ENCODE measurements around the gene PLXNA3.

- TF ChIP-seq, protein P1, sequence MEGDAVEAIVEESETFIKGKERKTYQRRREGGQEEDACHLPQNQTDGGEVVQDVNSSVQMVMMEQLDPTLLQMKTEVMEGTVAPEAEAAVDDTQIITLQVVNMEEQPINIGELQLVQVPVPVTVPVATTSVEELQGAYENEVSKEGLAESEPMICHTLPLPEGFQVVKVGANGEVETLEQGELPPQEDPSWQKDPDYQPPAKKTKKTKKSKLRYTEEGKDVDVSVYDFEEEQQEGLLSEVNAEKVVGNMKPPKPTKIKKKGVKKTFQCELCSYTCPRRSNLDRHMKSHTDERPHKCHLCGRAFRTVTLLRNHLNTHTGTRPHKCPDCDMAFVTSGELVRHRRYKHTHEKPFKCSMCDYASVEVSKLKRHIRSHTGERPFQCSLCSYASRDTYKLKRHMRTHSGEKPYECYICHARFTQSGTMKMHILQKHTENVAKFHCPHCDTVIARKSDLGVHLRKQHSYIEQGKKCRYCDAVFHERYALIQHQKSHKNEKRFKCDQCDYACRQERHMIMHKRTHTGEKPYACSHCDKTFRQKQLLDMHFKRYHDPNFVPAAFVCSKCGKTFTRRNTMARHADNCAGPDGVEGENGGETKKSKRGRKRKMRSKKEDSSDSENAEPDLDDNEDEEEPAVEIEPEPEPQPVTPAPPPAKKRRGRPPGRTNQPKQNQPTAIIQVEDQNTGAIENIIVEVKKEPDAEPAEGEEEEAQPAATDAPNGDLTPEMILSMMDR (IDR thresholded peaks at IDR 0.05; ENCODE audit: low read depth, low read length), result no peak
- no peak for TF ChIP-seq POLR2A (IDR thresholded peaks at IDR 0.05; ENCODE audit: extremely low read depth, insufficient read length)
Observed at GRCh38 chrX:154463611-154464220, 5.6 kb downstream of the PLXNA3 start.

Data from NB4 (cell line).